Adipocyte (in vitro differentiated cells): Measurements from ENCODE around the gene STK32C.
"Not testable (repeated sequence)": the region's sequence is repeated elsewhere in the genome, so short reads cannot be mapped to it uniquely, and the experiment has no call there.

Experiments
- DNase-seq: peaks from one replicate; pipeline ENCODE4 v3.0.0-alpha.2; 2015; ENCODE audit warnings: low read depth
- H3K27me3 ChIP-seq: replicated peaks from 2 replicates; pipeline ENCODE4 v1.7.0; 2013; ENCODE audit warnings: mild to moderate bottlenecking, low read length, moderate library complexity; ENCODE audit not compliant: control insufficient read depth, insufficient read depth
- H3K36me3 ChIP-seq: 2 replicates; pipeline ENCODE4 v1.7.0; 2013; ENCODE audit warnings: low read length, mild to moderate bottlenecking, moderate library complexity; ENCODE audit not compliant: control insufficient read depth, insufficient read depth, severe bottlenecking
- H3K4me1 ChIP-seq: 2 replicates; pipeline ENCODE4 v1.7.0; 2013; ENCODE audit warnings: mild to moderate bottlenecking, low read length, moderate library complexity; ENCODE audit not compliant: control insufficient read depth, insufficient read depth
- H3K4me3 ChIP-seq: 2 replicates; pipeline ENCODE4 v1.7.0; 2013; ENCODE audit warnings: mild to moderate bottlenecking, low read length, moderate library complexity
- H3K9ac ChIP-seq: 2 replicates; pipeline ENCODE4 v1.7.0; 2013; ENCODE audit warnings: mild to moderate bottlenecking, low read length, moderate library complexity
- H3K9me3 ChIP-seq: 2 replicates; pipeline ENCODE4 v1.7.0; 2013; ENCODE audit warnings: mild to moderate bottlenecking, low read length, moderate library complexity; ENCODE audit not compliant: control insufficient read depth

The STK32C gene

DNA sequence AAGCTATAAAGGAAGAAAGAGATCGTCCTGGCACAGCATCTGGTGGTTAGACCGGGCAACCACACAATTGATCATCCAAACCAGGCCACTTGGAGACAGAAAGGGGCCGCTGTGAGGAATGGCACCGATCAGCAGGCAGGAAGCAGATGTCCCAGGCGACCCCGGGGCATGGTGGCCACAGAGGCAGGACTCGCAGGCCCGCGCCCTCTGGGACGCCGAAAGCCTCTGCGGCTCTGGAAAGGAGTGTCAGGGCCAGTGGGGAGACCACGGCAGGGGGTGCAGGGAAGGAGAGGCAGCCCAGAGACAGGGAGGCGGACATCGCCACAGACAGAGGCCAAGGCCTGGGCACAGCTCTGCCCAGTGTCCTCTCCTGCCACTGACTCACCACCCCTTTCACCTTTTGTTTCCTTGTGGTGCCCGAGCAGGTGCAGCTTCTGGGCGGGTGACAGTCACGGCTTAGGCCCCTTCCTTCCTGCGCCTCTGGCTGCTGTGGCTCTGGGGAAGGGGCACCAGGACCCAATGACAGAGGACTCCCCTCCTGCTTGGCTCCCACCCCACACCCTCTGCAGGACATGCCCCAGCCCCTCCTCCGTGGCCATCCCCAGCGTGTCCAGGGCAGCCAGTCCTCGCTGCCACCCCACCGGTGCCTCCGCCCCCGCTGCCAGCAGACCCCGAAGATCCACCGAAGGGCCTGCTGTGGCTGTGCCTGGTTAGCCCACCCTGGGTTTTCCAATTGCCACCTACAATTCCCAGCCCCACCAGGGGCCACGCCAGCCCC is 10.9 kb downstream of the STK32C start:
- H3K4me3 ChIP-seq = no peak overlapping the region
- no peaks in the 10 kb centered on the region for H3K4me1 ChIP-seq
- H3K9me3 ChIP-seq = no peaks in the 10 kb centered on the region
- no peaks in the 10 kb centered on the region for H3K27me3 ChIP-seq
- no peak overlapping the region for H3K9ac ChIP-seq
- no peak for DNase-seq
- H3K36me3 ChIP-seq = no peaks in the 10 kb centered on the region

DNA sequence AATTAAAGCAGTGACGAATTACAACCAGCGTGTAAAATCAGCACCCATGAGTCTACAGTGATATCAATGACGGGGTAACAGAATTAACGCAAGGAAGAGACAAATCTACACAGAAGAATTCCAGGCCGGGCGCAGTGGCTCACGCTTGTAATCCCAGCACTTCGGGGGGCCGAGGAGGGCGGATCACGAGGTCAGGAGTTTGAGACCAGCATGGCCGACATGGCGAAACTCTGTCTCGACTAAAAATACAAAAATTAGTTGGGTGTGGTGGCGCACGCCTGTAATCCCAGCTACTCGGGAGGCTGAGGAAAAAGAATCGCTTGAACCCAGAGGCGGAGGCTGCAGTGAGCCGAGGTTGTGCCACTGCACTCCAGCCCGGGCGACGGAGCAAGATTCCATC is 12.3 kb downstream of the STK32C start:
- not testable (repeated sequence) for H3K27me3 ChIP-seq, H3K36me3 ChIP-seq, H3K4me3 ChIP-seq, H3K9me3 ChIP-seq, DNase-seq, H3K4me1 ChIP-seq, H3K9ac ChIP-seq

DNA sequence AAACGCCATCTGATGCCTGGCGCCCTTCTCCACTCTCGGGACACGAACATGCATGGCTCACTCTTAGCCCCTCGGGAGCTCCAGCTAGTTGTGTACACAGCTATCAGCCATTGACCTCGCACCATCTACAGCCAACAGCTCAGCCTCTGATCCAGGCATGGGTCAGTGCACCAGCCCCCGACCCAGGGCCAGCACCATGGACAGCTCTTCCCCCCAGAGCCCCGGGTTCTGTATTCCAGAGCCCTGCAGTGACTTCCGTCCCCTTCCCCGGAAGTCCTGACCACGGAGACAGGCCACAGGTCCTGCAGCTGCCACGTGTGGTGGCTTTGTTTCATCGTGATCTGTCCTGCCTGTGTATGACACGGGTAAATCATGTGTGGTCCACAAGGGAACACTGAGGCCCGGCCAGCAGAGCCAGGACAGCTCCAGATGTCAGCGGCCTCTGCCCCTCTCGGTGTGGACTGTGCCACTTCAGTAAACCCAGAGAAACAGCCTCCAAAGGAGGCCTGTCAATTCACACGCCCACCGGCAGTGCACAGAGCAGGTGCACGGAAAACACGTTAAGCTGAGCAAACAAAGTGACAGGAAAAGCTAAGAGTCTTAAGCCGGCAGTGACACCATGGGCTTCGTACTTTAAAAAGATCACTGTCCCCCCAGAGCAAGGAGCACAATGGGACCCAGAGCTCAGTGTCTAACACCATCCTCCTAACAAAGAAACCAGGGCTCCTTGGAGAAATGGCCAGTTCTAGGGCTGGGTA is 13.0 kb downstream of the STK32C start:
- no peak for DNase-seq
- no peaks in the 10 kb centered on the region for H3K27me3 ChIP-seq
- H3K9me3 ChIP-seq = no peaks in the 10 kb centered on the region
- no peak overlapping the region for H3K9ac ChIP-seq
- no peak overlapping the region for H3K4me3 ChIP-seq
- H3K4me1 ChIP-seq = no peaks in the 10 kb centered on the region
- no peaks in the 10 kb centered on the region for H3K36me3 ChIP-seq

DNA sequence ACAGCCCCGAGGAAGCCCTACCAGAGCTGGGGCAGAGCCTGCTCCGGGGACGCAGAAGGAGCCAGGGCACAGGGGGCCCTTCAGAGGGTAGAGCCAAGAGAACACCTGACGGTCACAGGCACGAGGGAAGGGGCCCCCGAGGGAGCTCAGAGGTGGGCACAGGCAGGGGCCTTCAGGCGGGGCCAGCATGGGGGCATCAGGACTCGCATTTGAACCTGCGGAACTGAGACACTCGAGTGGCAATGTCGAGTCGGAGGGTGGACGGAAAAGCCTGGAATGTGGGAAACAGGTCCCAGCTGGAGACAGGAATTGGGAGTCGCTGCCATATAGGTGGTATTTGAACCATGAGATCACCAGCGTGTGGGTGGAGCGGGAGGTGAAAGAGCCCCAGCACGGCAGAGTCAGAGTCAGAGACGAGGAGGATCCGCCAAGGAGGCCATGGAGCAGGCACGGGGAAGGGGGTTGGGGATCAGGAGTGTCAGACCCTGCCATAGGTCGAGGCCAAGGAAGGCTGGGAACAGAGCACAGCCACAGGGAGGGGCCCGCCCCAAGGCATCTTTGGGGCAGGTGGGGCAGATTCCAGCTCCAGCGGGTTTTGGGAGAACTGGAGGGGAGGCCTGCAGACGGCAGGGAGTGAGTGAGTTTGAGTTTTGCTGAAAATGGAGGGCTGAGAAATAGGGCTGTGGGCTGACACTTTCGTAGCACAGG is 13.8 kb downstream of the STK32C start:
- no peaks in the 10 kb centered on the region for H3K27me3 ChIP-seq
- no peaks in the 10 kb centered on the region for H3K36me3 ChIP-seq
- peaks cover under 1% of the 10 kb centered on the region for H3K9me3 ChIP-seq
- no peak overlapping the region for H3K4me3 ChIP-seq
- H3K4me1 ChIP-seq = no peaks in the 10 kb centered on the region
- no peak for DNase-seq
- no peak overlapping the region for H3K9ac ChIP-seq

DNA sequence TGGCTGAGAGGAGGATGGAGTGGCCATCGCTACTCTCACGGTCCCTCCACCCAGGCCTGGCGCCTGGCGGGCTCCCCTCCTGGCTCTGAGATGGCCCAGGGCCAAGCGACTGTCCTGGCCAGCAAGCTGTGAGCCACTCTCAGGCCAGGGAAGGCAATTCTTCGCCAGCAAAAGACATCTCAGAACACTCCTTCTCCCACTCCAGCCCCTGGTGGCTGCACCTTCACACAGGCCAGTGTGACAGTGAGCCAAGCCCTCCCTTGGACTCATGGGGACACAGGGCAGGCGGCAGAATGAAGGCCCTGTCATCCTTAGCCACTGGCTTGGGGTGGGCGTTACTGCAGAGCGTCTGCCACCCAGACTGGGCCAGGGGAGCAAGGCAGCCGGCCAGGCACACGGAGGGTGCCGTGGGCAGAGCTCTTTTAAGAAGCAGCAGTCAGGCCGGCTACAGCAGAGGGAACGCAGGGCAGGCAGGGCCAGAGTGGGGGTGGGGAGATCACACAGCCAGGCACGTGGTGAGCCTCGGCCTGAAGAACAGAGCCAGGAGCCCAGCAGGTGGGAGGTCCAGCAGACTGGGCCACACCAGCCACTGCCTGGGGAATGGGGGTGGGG is 14.4 kb downstream of the STK32C start:
- no peak overlapping the region for H3K9ac ChIP-seq
- peaks cover 8% of the 10 kb centered on the region for H3K9me3 ChIP-seq
- no peaks in the 10 kb centered on the region for H3K27me3 ChIP-seq
- DNase-seq = no peak
- no peaks in the 10 kb centered on the region for H3K4me1 ChIP-seq
- no peaks in the 10 kb centered on the region for H3K36me3 ChIP-seq
- H3K4me3 ChIP-seq = no peak overlapping the region

DNA sequence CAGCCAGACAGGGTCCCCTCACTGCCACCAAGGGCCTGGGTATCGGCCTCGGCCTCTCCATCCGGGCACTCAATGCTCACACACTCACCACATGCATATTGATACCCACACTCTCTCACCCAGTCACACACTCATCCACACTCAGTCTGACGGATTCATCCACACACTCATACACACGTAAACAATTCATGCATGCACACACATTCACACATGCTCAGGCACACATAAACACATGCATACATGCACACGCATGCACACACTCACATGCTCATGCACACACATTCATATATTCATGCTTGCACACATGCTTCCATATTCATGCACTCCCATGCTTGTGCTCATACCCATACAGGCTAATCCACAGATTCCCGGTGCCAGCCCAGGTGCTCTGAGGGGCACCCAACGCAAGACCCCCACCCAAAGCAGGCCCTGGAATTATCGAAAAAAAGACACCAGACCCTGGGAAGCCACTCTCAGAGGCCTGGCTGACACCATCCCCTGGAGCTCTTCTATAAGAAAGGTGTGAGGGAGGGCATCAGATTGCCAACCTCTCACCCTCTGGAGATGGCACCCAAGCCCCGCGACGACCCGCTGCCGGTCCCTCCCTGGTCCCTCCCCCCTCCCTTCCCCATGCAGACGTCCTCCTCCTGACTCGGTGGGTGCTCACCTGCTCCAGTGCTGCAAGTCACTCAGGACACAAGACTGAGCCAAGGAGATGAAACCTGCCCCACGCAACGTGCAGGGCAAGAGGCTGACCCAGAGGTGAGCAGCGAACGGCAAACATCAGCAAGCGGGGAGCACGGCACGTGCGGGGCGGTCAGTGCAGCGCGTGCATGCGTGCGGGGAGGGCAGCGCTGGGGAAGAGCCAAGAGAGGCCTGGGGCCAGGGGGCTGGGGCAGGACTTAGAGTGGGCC is 15.2 kb downstream of the STK32C start:
- Histone ChIP-seq H3K9ac (no peak overlapping the region), H3K27me3 (no peaks in the 10 kb centered on the region), H3K36me3 (no peaks in the 10 kb centered on the region), H3K4me1 (no peaks in the 10 kb centered on the region), H3K4me3 (no peak overlapping the region), H3K9me3 (peaks cover 10% of the 10 kb centered on the region)
- DNase-seq = no peak

DNA sequence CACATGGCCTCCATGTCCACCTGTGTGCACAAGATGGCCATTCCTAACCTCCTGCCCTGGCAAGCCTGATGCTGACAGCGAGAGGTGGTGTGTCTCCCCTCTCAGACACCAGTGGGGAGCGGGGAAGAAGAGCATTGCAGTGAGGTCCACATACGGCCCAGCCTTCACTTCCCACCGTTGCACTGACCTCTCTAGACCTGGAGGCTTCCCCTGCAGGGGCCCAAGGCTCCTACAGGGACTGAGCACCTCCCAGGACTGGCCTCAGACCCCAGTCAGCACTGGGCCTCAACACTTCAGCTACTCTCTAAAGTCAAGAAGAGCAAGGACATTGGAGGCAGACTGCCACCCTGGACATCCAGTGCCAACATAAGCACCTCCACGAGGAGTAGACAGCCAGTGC is 15.9 kb downstream of the STK32C start:
- Histone ChIP-seq H3K36me3 (no peaks in the 10 kb centered on the region), H3K4me3 (no peak overlapping the region), H3K27me3 (no peaks in the 10 kb centered on the region), H3K9me3 (peaks cover 10% of the 10 kb centered on the region), H3K4me1 (no peaks in the 10 kb centered on the region), H3K9ac (no peak overlapping the region)
- no peak for DNase-seq

DNA sequence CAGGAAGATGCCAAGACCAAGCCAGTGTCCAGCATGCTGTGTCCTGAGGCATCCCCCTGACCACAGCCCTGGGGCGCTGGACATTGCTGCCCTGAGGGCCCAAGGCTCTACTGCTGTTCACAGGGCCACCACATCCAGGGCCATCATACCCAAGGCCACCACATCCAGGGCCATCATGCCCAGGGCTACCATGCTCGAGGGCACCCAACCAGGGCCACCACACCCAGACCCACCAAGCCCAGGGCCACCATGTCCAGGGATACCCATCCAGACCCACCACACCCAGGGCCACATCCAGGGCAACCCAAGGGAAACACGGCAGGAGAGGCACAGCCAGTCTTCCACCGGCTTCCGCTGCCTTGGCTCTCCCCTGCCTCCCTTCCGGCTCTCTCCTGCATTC is 17.1 kb downstream of the STK32C start:
- Histone ChIP-seq H3K27me3 (no peaks in the 10 kb centered on the region), H3K9ac (no peak overlapping the region), H3K4me1 (no peaks in the 10 kb centered on the region), H3K36me3 (no peaks in the 10 kb centered on the region), H3K4me3 (no peak overlapping the region), H3K9me3 (peaks cover 10% of the 10 kb centered on the region)
- no peak for DNase-seq

DNA sequence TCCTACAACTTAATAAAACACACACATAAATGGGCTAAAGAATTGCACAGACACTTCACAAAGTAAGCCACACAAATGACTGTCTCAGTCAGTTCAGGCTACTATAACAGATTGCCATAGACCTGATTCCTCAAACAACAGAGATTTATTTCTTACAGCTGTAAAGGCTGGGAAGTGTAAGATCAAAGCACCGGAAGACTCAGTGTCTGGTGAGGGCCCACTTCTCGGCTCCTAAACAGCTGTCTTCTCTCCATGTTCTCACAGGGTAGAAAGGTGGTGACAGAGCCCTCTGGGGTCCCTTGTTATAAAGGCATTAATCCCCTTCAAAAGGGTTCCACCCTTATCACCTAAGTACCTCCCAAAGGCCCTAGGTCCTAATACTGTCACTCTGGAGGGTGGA is 18.3 kb downstream of the STK32C start:
- no peaks in the 10 kb centered on the region for H3K36me3 ChIP-seq
- peaks cover 10% of the 10 kb centered on the region for H3K9me3 ChIP-seq
- no peak overlapping the region for H3K9ac ChIP-seq
- no peaks in the 10 kb centered on the region for H3K4me1 ChIP-seq
- no peak for DNase-seq
- H3K27me3 ChIP-seq = no peaks in the 10 kb centered on the region
- no peak overlapping the region for H3K4me3 ChIP-seq

DNA sequence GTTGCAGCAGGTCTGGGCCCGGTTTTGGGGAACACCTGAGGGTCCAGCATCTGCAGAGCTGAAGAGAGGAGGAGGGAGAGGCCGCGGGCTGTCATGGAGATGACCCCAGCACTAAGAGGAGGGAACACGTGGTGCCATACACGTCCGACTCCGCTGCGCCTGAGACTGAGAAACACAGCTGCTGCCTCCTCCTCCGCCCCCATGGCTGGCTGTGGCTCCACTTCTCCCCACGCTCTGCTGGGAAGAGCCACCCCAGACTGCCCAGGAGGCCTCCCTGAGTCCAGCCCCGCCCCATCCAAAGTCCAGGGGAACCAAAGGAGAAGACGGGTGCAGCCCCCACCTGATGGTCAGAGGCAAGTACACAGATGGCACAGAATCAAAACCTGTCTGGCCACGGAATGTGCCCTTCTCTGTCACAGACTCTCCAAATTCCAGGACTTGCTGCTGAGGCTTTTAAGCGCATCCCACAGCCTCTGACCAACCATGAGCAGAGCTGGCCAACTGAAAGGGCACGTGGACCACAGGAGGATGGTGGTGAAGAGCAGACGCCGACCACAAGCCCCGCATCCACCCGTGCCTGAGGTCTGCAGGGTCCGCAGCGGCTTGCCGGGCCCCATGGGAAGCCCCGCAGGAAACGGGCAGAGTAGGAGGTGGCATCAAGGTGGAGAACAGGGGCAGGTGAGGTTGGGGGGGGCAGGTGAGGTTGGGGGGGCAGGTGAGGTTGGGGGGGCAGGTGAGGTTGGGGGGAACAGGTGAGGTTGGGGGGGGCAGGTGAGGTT is 24.0 kb downstream of the STK32C start:
- DNase-seq = no peak
- Histone ChIP-seq H3K4me1 (peaks cover 8% of the 10 kb centered on the region), H3K27me3 (peaks cover 14% of the 10 kb centered on the region), H3K9ac (no peak overlapping the region), H3K4me3 (no peak overlapping the region), H3K36me3 (no peaks in the 10 kb centered on the region), H3K9me3 (peaks cover 7% of the 10 kb centered on the region)
